Measurements from ENCODE around the gene EEPD1. TPM values are rescaled to one million over a fixed set of nuclear protein-coding genes. Genes with fewer than 3 reads are reported as not detected.

EEPD1 gene
- total RNA-seq, 1 donor: 9.0 TPM

DNA sequence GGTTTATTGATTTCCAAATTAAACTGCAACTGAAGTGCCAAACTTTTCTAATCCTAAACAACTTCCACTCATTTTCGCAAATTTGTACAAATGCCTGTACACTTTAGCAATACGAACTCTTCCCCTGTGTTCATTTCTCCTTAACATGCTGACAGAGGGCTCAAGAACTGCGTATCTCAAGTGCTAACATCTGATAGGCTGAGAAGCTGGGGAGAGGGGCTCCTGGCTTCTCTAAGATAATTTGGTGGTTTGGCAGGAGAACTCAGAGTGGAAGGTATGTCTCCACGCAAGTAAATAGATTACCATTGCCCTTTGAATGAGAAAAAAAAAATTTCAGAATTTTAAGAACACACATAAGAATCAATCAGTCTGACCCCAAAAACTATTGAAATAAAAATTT, 183.3 kb downstream of the EEPD1 start:
- no peak overlapping the region for H3K4me2 ChIP-seq (ENCODE audit: insufficient read depth, low read length)
- no peaks in the 10 kb centered on the region for H3K36me3 ChIP-seq (ENCODE audit: insufficient read depth, low read length)
- no peaks in the 10 kb centered on the region for H3K27me3 ChIP-seq (ENCODE audit: insufficient read depth, low read length)
- no peaks in the 10 kb centered on the region for H4K20me1 ChIP-seq (ENCODE audit: insufficient read depth, low read length)
- TF ChIP-seq, protein P1, sequence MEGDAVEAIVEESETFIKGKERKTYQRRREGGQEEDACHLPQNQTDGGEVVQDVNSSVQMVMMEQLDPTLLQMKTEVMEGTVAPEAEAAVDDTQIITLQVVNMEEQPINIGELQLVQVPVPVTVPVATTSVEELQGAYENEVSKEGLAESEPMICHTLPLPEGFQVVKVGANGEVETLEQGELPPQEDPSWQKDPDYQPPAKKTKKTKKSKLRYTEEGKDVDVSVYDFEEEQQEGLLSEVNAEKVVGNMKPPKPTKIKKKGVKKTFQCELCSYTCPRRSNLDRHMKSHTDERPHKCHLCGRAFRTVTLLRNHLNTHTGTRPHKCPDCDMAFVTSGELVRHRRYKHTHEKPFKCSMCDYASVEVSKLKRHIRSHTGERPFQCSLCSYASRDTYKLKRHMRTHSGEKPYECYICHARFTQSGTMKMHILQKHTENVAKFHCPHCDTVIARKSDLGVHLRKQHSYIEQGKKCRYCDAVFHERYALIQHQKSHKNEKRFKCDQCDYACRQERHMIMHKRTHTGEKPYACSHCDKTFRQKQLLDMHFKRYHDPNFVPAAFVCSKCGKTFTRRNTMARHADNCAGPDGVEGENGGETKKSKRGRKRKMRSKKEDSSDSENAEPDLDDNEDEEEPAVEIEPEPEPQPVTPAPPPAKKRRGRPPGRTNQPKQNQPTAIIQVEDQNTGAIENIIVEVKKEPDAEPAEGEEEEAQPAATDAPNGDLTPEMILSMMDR (IDR thresholded peaks at IDR 0.05; ENCODE audit: extremely low read depth, low read depth, low read length): no peak
- no peak for DNase-seq (ENCODE audit: insufficient read length, low spot score, missing footprints)
- no peak overlapping the region for H2AFZ ChIP-seq (ENCODE audit: low read length)
- H3K79me2 ChIP-seq (ENCODE audit: insufficient read depth, low read length): no peaks in the 10 kb centered on the region
- H3K4me3 ChIP-seq (ENCODE audit: insufficient read depth, low read length): no peak overlapping the region
- no peaks in the 10 kb centered on the region for H3K9me3 ChIP-seq (ENCODE audit: low read depth, low read length)
- no peaks in the 10 kb centered on the region for H3K4me1 ChIP-seq (ENCODE audit: insufficient read depth, low read length)
- H3K27ac ChIP-seq (ENCODE audit: low read depth, low read length): no peak overlapping the region

DNA sequence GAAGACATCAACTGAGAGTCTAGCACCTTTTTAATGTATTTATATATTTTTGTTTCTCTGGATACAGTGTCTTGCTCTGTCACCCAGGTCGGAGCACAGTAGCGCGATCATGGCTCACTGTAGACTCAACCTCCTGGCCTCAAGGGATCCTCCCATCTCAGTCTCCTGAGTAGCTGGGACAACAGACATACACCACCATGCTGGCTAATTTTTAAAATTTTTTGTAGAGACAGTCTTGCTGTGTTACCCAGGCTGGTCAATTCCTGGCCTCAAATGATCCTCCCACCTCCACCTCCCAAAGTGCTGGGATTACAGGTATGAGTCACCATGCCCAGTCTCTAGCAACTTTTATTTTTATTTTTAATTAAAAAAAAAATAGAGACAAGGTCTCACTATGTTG, 185.2 kb downstream of the EEPD1 start:
- Histone ChIP-seq H3K4me2 (ENCODE audit: insufficient read depth, low read length) (no peak overlapping the region), H3K79me2 (ENCODE audit: insufficient read depth, low read length) (no peaks in the 10 kb centered on the region), H3K4me3 (ENCODE audit: insufficient read depth, low read length) (no peak overlapping the region), H3K4me1 (ENCODE audit: insufficient read depth, low read length) (no peaks in the 10 kb centered on the region), H3K27me3 (ENCODE audit: insufficient read depth, low read length) (no peaks in the 10 kb centered on the region), H2AFZ (ENCODE audit: low read length) (no peak overlapping the region), H3K27ac (ENCODE audit: low read depth, low read length) (no peak overlapping the region), H3K36me3 (ENCODE audit: insufficient read depth, low read length) (no peaks in the 10 kb centered on the region), H4K20me1 (ENCODE audit: insufficient read depth, low read length) (no peaks in the 10 kb centered on the region), H3K9me3 (ENCODE audit: low read depth, low read length) (no peaks in the 10 kb centered on the region)
- DNase-seq (ENCODE audit: insufficient read length, low spot score, missing footprints): no peak
- TF ChIP-seq, protein P1 (IDR thresholded peaks at IDR 0.05; ENCODE audit: extremely low read depth, low read depth, low read length): no peak

DNA sequence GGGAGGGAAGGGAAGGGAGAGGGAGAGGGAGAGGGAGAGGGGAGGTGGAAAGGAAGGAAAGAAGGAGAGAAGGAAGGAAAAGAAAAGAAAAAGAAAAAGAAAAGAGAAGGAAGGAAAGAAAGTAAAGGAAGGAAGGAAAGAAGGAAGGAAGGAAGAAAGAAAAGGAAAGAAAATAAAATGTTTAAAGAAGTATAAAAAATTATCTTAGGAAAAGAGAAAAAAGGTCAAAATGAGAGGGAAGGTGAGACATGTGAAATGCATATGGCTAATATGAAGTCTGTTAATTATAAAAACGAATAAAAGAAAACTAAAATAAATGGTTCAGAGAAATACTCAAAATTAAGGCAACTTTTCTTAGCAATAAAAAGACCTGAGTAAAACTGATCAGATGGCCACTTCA, 190.5 kb downstream of the EEPD1 start:
- H3K4me3 ChIP-seq (ENCODE audit: insufficient read depth, low read length): no peak overlapping the region
- H3K4me1 ChIP-seq (ENCODE audit: insufficient read depth, low read length): peaks cover 8% of the 10 kb centered on the region
- no peak overlapping the region for H3K27ac ChIP-seq (ENCODE audit: low read depth, low read length)
- no peaks in the 10 kb centered on the region for H3K36me3 ChIP-seq (ENCODE audit: insufficient read depth, low read length)
- no peaks in the 10 kb centered on the region for H3K79me2 ChIP-seq (ENCODE audit: insufficient read depth, low read length)
- TF ChIP-seq, protein P1 (IDR thresholded peaks at IDR 0.05; ENCODE audit: extremely low read depth, low read depth, low read length): no peak
- H3K27me3 ChIP-seq (ENCODE audit: insufficient read depth, low read length): no peaks in the 10 kb centered on the region
- no peaks in the 10 kb centered on the region for H4K20me1 ChIP-seq (ENCODE audit: insufficient read depth, low read length)
- H3K9me3 ChIP-seq (ENCODE audit: low read depth, low read length): no peaks in the 10 kb centered on the region
- no peak overlapping the region for H2AFZ ChIP-seq (ENCODE audit: low read length)
- H3K4me2 ChIP-seq (ENCODE audit: insufficient read depth, low read length): no peak overlapping the region
- DNase-seq (ENCODE audit: insufficient read length, low spot score, missing footprints): no peak

DNA sequence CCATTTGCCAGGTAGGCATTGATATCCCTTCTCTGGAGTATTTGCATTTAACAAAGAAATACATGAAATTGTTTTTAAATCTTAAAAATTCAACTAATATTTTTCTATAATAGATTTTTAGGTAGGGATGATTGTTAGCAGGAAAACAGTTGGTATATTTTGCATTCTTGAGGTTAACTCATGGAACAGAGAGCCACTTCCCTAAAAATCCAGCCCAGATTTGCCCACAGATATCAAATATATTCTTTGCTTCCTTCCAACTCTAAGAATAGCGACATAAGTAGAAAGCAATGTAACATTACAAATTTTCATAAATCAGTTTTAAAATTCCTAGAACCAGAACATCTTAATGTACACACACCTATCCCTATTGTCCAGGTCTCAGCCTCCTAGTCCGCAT, 191.6 kb downstream of the EEPD1 start:
- no peak overlapping the region for H3K4me3 ChIP-seq (ENCODE audit: insufficient read depth, low read length)
- H3K36me3 ChIP-seq (ENCODE audit: insufficient read depth, low read length): no peaks in the 10 kb centered on the region
- H2AFZ ChIP-seq (ENCODE audit: low read length): no peak overlapping the region
- H3K27ac ChIP-seq (ENCODE audit: low read depth, low read length): no peak overlapping the region
- no peaks in the 10 kb centered on the region for H3K9me3 ChIP-seq (ENCODE audit: low read depth, low read length)
- H3K4me1 ChIP-seq (ENCODE audit: insufficient read depth, low read length): peaks cover 9% of the 10 kb centered on the region
- TF ChIP-seq, protein P1 (IDR thresholded peaks at IDR 0.05; ENCODE audit: extremely low read depth, low read depth, low read length): no peak
- H4K20me1 ChIP-seq (ENCODE audit: insufficient read depth, low read length): no peaks in the 10 kb centered on the region
- no peaks in the 10 kb centered on the region for H3K27me3 ChIP-seq (ENCODE audit: insufficient read depth, low read length)
- no peak for DNase-seq (ENCODE audit: insufficient read length, low spot score, missing footprints)
- no peak overlapping the region for H3K4me2 ChIP-seq (ENCODE audit: insufficient read depth, low read length)
- no peaks in the 10 kb centered on the region for H3K79me2 ChIP-seq (ENCODE audit: insufficient read depth, low read length)
